ENCODE measurements around the gene SIN3B.

Gene SIN3B

GRCh38 chr19:16825312-16826052, 3.7 kb upstream of the SIN3B start:
- peak; percentile 70 for DNase-seq (ENCODE audit: low read depth)

DNA sequence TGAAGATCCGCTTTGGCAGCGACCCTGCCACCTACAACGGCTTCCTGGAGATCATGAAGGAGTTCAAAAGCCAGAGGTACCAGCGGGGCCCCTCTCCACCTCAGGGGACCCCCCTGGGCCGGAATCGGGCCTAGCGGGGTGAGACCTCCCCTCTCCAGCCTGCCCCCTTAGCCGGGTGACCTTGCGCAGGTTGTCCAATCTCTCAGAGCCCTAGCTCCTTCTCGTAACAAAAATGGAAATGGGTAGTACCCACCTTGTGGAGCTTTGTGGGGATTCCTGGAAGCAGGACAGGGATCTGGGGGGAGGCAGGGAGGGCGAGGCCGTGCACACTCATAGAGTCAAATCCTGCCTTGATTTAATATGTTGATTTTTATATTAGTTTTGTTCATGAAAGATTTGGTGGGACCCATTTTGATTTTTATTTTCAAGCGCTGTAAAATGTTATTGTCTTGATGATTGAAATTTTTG, 658 bp downstream of the SIN3B start:
- DNase-seq (ENCODE audit: low read depth): no peak

DNA sequence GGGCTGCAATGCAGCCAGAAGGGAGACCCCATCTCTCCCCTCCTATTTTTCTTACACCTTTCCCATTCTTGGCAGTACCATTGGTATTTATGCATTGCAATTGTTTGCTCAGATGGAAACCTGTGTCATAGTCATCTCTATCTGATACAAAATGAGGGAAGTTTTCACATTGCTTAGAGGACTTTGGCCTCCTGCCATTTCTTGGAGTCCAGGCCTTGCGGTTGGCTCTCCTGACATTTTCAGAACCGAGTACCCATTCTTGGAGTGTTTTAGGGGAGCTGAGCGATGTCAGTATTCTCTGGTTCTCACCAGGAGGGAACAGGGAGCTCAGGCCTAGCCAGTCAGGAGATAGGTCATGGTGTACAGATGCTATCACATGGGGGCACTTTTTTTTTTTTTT, 1.5 kb downstream of the SIN3B start:
- DNase-seq (ENCODE audit: low read depth): no peak

DNA sequence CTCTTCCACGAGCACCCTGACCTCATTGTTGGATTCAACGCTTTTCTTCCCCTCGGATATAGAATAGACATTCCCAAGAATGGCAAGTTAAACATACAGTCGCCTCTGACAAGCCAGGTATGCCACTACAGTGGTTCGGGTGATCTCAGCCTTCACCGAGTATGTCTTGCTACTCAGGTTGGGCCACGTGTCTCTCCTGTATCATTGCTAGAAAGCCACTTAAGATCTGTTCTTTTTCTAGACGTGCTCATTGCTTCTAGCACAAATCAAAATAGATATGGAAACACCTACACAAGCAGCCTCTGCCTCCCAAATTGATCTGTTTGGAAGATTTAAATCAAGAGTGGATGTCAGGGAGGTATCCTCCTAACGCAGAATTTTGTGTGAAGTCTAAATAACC, 2.3 kb downstream of the SIN3B start:
- DNase-seq (ENCODE audit: low read depth): no peak

DNA sequence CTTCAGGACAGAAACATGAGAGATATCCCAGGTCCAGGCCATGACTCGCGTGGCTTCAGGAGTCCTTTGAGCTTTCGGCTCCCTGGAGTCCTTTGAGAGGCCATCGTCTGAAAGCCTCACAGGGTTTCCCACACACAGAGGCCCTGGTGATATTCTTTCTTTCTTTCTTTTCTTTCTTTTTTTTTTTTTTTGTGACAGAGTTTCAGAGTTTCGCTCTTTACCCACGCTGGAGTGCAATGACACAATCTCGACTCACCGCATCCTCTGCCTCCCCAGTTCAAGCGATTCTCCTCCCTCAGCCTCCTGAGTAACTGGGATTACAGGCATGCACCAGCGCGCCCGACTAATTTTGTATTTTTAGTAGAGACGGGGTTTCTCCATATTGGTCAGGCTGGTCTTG, 5.5 kb downstream of the SIN3B start:
- no peak for DNase-seq (ENCODE audit: low read depth)

- no peak for DNase-seq (ENCODE audit: low read depth)
These were observed 7.2 kb downstream of the SIN3B start for GRCh38 chr19:16836115-16837034.

GRCh38 chr19:16837035-16837362, 7.8 kb downstream of the SIN3B start:
- DNase-seq (ENCODE audit: low read depth): no peak

DNA sequence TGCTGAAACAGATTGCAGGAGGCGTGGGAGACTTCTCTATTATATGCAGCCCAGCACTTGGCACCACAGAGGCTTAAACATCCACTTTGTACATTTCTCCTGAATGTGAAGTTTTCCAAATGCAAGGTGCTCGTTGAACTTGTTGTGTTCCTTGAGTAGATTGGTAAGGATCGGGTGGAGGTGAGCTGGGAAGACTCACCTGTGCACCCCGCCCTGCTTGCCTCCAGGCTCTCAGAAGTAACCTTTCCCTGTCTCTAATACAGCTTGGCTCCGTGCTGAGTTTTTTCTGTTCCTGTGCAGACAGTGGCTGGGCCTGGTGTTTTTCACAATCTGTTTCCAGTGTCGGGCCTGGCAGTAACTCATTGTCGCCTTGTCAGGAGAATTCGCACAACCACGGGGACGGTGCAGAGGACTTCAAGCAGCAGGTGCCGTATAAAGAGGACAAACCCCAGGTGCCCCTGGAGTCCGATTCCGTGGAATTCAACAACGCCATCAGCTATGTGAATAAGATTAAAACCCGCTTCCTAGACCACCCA, 12.3 kb downstream of the SIN3B start:
- no peak for DNase-seq (ENCODE audit: low read depth)

- DNase-seq (ENCODE audit: low read depth): no peak
These were observed 17.7 kb downstream of the SIN3B start for GRCh38 chr19:16846901-16847300.

GRCh38 chr19:16847430-16847829, 18.2 kb downstream of the SIN3B start:
- DNase-seq (ENCODE audit: low read depth): no peak

- DNase-seq (ENCODE audit: low read depth): peak; percentile 28
These were observed 20.0 kb downstream of the SIN3B start for GRCh38 chr19:16849168-16849567.

- no peak for DNase-seq (ENCODE audit: low read depth)
These were observed 20.9 kb downstream of the SIN3B start for GRCh38 chr19:16850133-16850532.

GRCh38 chr19:16851031-16851712, 22.0 kb downstream of the SIN3B start:
- DNase-seq (ENCODE audit: low read depth): no peak

DNA sequence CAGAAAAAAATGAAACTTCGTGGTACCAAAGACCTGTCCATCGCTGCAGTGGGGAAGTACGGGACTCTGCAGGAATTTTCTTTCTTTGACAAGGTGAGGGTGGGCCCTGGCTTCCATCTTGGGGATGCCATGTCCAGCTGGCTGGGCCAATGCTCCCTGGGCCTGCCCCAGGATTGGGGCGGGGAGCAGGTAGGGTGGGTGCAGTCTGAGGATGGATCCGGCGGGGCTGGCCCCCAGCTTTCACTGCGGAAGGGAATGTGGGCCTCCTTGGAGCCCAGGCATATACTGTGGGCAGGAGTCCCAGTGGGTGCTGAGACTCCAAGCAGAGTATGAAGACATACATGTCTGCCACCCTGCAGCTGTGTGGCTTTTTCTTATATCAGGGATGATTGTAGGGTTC, 23.9 kb downstream of the SIN3B start:
- DNase-seq (ENCODE audit: low read depth): no peak

- DNase-seq (ENCODE audit: low read depth): no peak
These were observed 26.9 kb downstream of the SIN3B start for GRCh38 chr19:16856091-16856490.

DNA sequence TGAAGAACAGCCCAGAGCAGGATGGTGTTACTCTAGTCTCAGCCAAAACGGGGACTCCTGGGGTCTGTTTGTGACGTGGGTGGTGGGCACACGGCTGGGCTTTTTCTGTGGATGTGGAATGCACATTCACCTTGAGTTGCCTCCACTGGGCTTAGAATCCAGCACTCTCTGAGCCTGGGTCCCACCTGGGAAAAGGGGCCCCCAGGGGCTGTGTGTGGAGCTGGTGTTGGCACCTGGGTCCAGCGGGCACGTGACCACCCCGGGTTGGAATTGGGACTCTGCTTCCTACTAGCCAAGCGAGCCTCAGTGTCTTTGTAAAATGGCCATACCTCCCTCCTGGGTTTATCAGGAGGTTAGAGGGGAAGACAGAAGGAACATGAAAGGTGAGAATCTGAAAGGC, 30.4 kb downstream of the SIN3B start:
- DNase-seq (ENCODE audit: low read depth): no peak

GRCh38 chr19:16860118-16860517, 30.9 kb downstream of the SIN3B start:
- no peak for DNase-seq (ENCODE audit: low read depth)

DNA sequence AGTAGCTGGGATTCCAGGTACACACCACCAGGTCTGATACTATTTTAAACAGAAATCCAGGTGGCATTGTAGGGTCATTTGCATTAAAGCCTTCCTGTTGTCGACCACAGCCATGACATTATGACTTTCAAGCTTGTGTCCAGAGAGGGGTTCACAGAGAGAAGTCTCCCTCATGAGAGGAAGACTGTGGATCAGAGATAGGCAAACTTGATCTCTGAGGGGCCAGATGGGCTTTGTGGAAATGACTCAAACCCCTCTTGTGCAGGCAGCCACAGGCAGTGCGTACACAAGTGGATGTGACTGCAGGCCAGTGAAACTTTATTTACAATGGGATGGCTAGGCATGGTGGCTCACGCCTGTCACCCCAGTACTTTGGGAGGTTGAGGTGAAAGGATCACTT, 31.8 kb downstream of the SIN3B start:
- DNase-seq (ENCODE audit: low read depth): no peak

DNA sequence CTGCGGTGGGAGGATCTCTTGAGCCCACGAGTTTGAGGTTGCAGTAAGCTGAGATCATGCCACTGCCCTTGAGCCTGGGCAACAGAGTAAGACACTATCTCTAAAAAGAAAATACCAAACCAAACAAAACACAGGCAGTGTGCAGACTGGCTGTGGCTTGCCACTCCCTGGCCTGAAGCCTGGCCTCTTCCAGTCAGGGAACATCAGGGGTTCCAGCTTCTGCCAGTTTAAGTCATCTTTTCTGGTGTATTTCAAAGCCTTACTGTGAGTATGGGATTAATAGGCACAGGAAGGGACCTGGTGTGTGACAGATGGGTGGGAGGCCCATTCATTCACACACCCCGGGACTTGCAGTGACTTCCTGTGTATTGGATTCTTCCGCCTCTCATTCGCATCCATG, 32.6 kb downstream of the SIN3B start:
- DNase-seq (ENCODE audit: low read depth): no peak

- no peak for DNase-seq (ENCODE audit: low read depth)
These were observed 33.7 kb downstream of the SIN3B start for GRCh38 chr19:16862826-16863415.

DNA sequence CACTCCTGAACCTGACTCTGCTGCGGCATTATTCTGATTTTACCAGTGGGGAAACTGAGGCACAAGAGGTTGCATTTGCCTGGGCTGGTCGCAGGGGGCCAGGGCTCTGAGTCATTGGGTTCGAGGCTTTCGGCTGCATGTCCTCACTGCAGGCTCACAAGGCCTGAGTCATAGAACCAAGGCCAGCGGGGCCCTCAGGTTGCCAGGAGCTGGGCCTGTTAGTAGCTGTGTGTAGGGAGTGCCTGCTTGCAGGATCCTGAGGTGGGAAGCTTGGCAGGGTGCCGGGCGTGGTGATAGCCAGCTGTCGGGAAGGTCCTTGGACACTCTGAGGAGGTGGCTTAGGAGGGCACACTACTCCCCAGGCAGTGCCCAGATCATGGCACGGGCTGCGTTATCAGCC, 38.0 kb downstream of the SIN3B start:
- no peak for DNase-seq (ENCODE audit: low read depth)

Data from fibroblast of the conjunctiva (primary cell).